H9 (cell line): ENCODE measurements around the gene FXYD2. TPM values are rescaled to one million over a fixed set of nuclear protein-coding genes. Genes with fewer than 3 reads are reported as not detected.

Experiments used
- DNase-seq: peaks from one replicate; pipeline ENCODE4 v3.0.0-alpha.2; 2017
- H2AFZ ChIP-seq: one replicate; pipeline ENCODE4 v1.6.1; 2013; ENCODE audit warnings: mild to moderate bottlenecking, low read length, control low read depth, moderate library complexity
- H2AK5ac ChIP-seq: 2 replicates; pipeline ENCODE4 v1.6.1; 2013; ENCODE audit warnings: low read length, control low read depth, mixed read lengths; ENCODE audit not compliant: insufficient read length
- H2BK120ac ChIP-seq: one replicate; pipeline ENCODE4 v1.6.1; 2013; ENCODE audit warnings: low read depth, mild to moderate bottlenecking, low read length, control low read depth, inconsistent platforms; ENCODE audit not compliant: poor library complexity, severe bottlenecking
- H2BK12ac ChIP-seq: 2 replicates; pipeline ENCODE4 v1.6.1; 2013; ENCODE audit warnings: low read length, control low read depth, mixed read lengths, low read depth; ENCODE audit not compliant: insufficient read length
- H2BK15ac ChIP-seq: 2 replicates; pipeline ENCODE4 v1.6.1; 2013; ENCODE audit warnings: low read depth, low read length, control low read depth
- H2BK20ac ChIP-seq: one replicate; pipeline ENCODE4 v1.6.1; 2013; ENCODE audit warnings: low read depth, mild to moderate bottlenecking, low read length, control low read depth, inconsistent platforms; ENCODE audit not compliant: poor library complexity, severe bottlenecking
- H2BK5ac ChIP-seq: 2 replicates; pipeline ENCODE4 v1.6.1; 2013; ENCODE audit warnings: low read length, control low read depth, mixed read lengths; ENCODE audit not compliant: insufficient read length
- H3K14ac ChIP-seq: 2 replicates; pipeline ENCODE4 v1.6.1; 2013; ENCODE audit warnings: low read length, control low read depth; ENCODE audit not compliant: insufficient read depth
- H3K18ac ChIP-seq: 2 replicates; pipeline ENCODE4 v1.6.1; 2013; ENCODE audit warnings: low read depth, mild to moderate bottlenecking, mixed read lengths, low read length, control low read depth; ENCODE audit not compliant: insufficient read length
- H3K23ac ChIP-seq: 2 replicates; pipeline ENCODE4 v1.6.1; 2013; ENCODE audit warnings: low read length, control low read depth, mixed read lengths, low read depth; ENCODE audit not compliant: insufficient read length
- H3K23me2 ChIP-seq: 2 replicates; pipeline ENCODE4 v1.6.1; 2013; ENCODE audit warnings: low read depth, mild to moderate bottlenecking, mixed read lengths, low read length, control low read depth; ENCODE audit not compliant: insufficient read length, poor library complexity, severe bottlenecking
- H3K27ac ChIP-seq: 2 replicates; pipeline ENCODE4 v1.5.1; 2013; ENCODE audit warnings: low read length, control low read depth, mixed read lengths, low read depth; ENCODE audit not compliant: insufficient read length
- H3K27me3 ChIP-seq: 2 replicates; pipeline ENCODE4 v1.6.1; 2013; ENCODE audit warnings: low read length, control low read depth, inconsistent platforms; ENCODE audit not compliant: insufficient read depth
- H3K4ac ChIP-seq: 2 replicates; pipeline ENCODE4 v1.6.1; 2013; ENCODE audit warnings: low read depth, mild to moderate bottlenecking, control low read depth, inconsistent platforms, low read length, moderate library complexity
- H3K4me1 ChIP-seq: 2 replicates; pipeline ENCODE4 v1.6.1; 2013; ENCODE audit warnings: low read length, control low read depth, inconsistent platforms; ENCODE audit not compliant: insufficient read depth
- H3K4me2 ChIP-seq: 2 replicates; pipeline ENCODE4 v1.6.1; 2013; ENCODE audit warnings: low read length, control low read depth, mixed read lengths; ENCODE audit not compliant: insufficient read length, insufficient read depth
- H3K56ac ChIP-seq: 2 replicates; pipeline ENCODE4 v1.6.1; 2013; ENCODE audit warnings: low read depth, mild to moderate bottlenecking, mixed read lengths, low read length, control low read depth; ENCODE audit not compliant: insufficient read length
- H3K79me1 ChIP-seq: 2 replicates; pipeline ENCODE4 v1.6.1; 2013; ENCODE audit warnings: low read depth, mild to moderate bottlenecking, moderate library complexity, low read length, control low read depth, inconsistent platforms; ENCODE audit not compliant: insufficient read depth, poor library complexity, severe bottlenecking
- H3K79me2 ChIP-seq: 2 replicates; pipeline ENCODE4 v1.6.1; 2013; ENCODE audit warnings: low read length, control low read depth, inconsistent platforms; ENCODE audit not compliant: insufficient read depth
- H3K9ac ChIP-seq: 2 replicates; pipeline ENCODE4 v1.6.1; 2013; ENCODE audit warnings: low read length, control low read depth, mixed read lengths; ENCODE audit not compliant: insufficient read length; ENCODE audit errors: extremely low read depth
- H3K9me3 ChIP-seq: one replicate; pipeline ENCODE4 v1.6.1; 2013; ENCODE audit warnings: low read depth, low read length, inconsistent platforms; ENCODE audit not compliant: control insufficient read depth
- H3T11ph ChIP-seq: one replicate; pipeline ENCODE4 v1.6.1; 2013; ENCODE audit warnings: mild to moderate bottlenecking, low read length, control low read depth, inconsistent platforms
- H4K20me1 ChIP-seq: one replicate; pipeline ENCODE4 v1.6.1; 2013; ENCODE audit not compliant: control insufficient read depth, insufficient read length, insufficient read depth
- H4K5ac ChIP-seq: 2 replicates; pipeline ENCODE4 v1.6.1; 2013; ENCODE audit warnings: low read depth, mild to moderate bottlenecking, mixed read lengths, low read length, control low read depth; ENCODE audit not compliant: insufficient read length
- H4K8ac ChIP-seq: replicated peaks from 2 replicates; pipeline ENCODE4 v1.6.1; 2013; ENCODE audit warnings: low read length, control low read depth, mixed read lengths, low read depth; ENCODE audit not compliant: insufficient read length
- H4K91ac ChIP-seq: 2 replicates; pipeline ENCODE4 v1.6.1; 2013; ENCODE audit warnings: low read depth, mild to moderate bottlenecking, moderate library complexity, mixed read lengths, low read length, control low read depth; ENCODE audit not compliant: insufficient read length
- H3K27ac Mint-ChIP-seq, 3 experiments: 2 replicates in 2 of 3; 3 replicates in 1 of 3; pipeline ENCODE4 v1.8.0; 2020 to 2021; ENCODE audit warnings: mixed read lengths in 3 of 3, mild to moderate bottlenecking in 1 of 3, moderate library complexity in 1 of 3
- H3K27me3 Mint-ChIP-seq: 2 replicates; pipeline ENCODE4 v1.8.0; 2021; ENCODE audit warnings: low read depth, mild to moderate bottlenecking, moderate library complexity, mixed read lengths
- H3K36me3 Mint-ChIP-seq, 3 experiments: 2 replicates in 2 of 3; 3 replicates in 1 of 3; pipeline ENCODE4 v1.8.0; 2020 to 2021; ENCODE audit warnings: low read depth in 3 of 3, mixed read lengths in 3 of 3; ENCODE audit not compliant: insufficient read depth in 1 of 3
- H3K4me1 Mint-ChIP-seq, 2 experiments: 2 replicates each; pipeline ENCODE4 v1.8.0; 2020; ENCODE audit warnings: mixed read lengths in 2 of 2
- H3K4me3 Mint-ChIP-seq, 2 experiments: 2 replicates in 1 of 2; 3 replicates in 1 of 2; pipeline ENCODE4 v1.8.0; 2020 to 2021; ENCODE audit warnings: mild to moderate bottlenecking in 2 of 2, mixed read lengths in 2 of 2, moderate library complexity in 1 of 2
- H3K9me3 Mint-ChIP-seq, 2 experiments: 2 replicates in 1 of 2; 3 replicates in 1 of 2; pipeline ENCODE4 v1.8.0; 2020; ENCODE audit warnings: mild to moderate bottlenecking in 2 of 2, mixed read lengths in 2 of 2, moderate library complexity in 1 of 2
- CTCF ChIP-seq: fragments of 200-600 bp; sonication (generic); conservative IDR thresholded peaks from 3 replicates; pipeline ENCODE4 v1.8.0; 2021; ENCODE audit warnings: antibody characterized with exemption, mild to moderate bottlenecking
- WGBS: extraction: QIAGEN DNeasy Blood & Tissue Kit; methylation state at CpG from one replicate; pipeline ENCODE4 v1.1.7; 2013; ENCODE audit warnings: missing lambda C conversion rate, low lambda C conversion rate, mixed read lengths; ENCODE audit not compliant: insufficient read length; ENCODE audit errors: extremely low coverage; 5-methylcytosine and 5-hydroxymethylcytosine counted together
- total RNA-seq: library from RNA; stranded (reverse); gene quantifications from 2 replicates; pipeline ENCODE4 v1.2.1, GENCODE V29; 2021

FXYD2 gene
- total RNA-seq, 1 experiment from 2014 or later: 0.79 TPM

DNA sequence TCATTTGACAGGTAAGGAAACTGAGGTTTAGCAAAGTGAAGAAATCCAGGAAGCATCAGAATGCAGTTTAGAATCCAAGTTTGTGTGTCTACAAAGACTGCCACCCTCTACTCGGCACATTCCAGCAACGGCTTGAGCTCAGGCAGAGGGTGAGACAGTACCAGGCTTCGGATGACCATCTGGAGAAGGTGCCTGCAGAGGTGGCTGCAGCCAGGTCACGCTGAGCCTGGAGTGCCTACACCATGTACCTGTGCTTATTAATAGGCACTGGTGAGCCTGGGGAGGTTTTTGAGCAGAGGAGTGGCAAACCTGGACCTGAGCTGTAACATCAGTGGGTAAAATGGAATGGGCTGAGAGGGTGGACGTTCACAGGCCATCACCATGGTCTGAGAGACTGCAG lies 47.2 kb upstream of the FXYD2 start:
- no peak overlapping the region for H2BK15ac ChIP-seq
- peaks cover 48% of the 10 kb centered on the region for H3K27me3 Mint-ChIP-seq
- peaks cover 10% of the 10 kb centered on the region; the same call in 1 of the 2 replicates for H3K4me1 ChIP-seq
- H3K9me3 Mint-ChIP-seq: no peaks in the 10 kb centered on the region
- H4K8ac ChIP-seq: no peak overlapping the region
- no peak overlapping the region for H2AK5ac ChIP-seq
- H3K36me3 Mint-ChIP-seq: peaks cover 0 to 3% (median 2%) of the 10 kb centered on the region in 3 experiments; a peak in 1 of 7 replicates
- H2BK120ac ChIP-seq: no peak overlapping the region
- H4K91ac ChIP-seq: no peak overlapping the region
- H3K27me3 ChIP-seq: no peaks in the 10 kb centered on the region; the same call in 1 of the 2 replicates
- no peak overlapping the region for H4K5ac ChIP-seq
- no peak overlapping the region for H2BK12ac ChIP-seq
- no peak overlapping the region for H2BK20ac ChIP-seq
- H3K23ac ChIP-seq: no peak overlapping the region
- H3K79me1 ChIP-seq: no peaks in the 10 kb centered on the region
- H3K14ac ChIP-seq: no peak overlapping the region
- no peak overlapping the region for H2BK5ac ChIP-seq
- peaks cover 16% of the 10 kb centered on the region for H3K23me2 ChIP-seq
- peaks cover 48 to 71% of the 10 kb centered on the region in 2 experiments for H3K4me1 Mint-ChIP-seq
- H3K9ac ChIP-seq: no peak overlapping the region
- no peak overlapping the region for H2AFZ ChIP-seq
- H3K4me2 ChIP-seq: no peak overlapping the region
- no peaks in the 10 kb centered on the region for H3K9me3 ChIP-seq
- TF ChIP-seq CTCF: no peak
- no peak overlapping the region for H3K56ac ChIP-seq
- H3K27ac Mint-ChIP-seq: peak overlapping the region in 2 of 3 experiments; percentile 12 to 23; a peak in 3 of 7 replicates
- DNase-seq: no peak
- no peak overlapping the region for H3K18ac ChIP-seq
- whole genome bisulfite sequencing: no CpG with 5 or more reads among the region's 5 CpGs
- H3K4ac ChIP-seq: no peak overlapping the region
- no peaks in the 10 kb centered on the region for H4K20me1 ChIP-seq
- H3T11ph ChIP-seq: no peak overlapping the region
- no peak overlapping the region for H3K27ac ChIP-seq
- no peaks in the 10 kb centered on the region for H3K79me2 ChIP-seq
- H3K4me3 Mint-ChIP-seq: no peak overlapping the region
